ENCODE measurements around the gene ANAPC15. TPM values are rescaled to one million over a fixed set of nuclear protein-coding genes. Genes with fewer than 3 reads are reported as not detected.
A peak's percentile ranks its signal among the peaks of the same experiment; 100 is the strongest.

ANAPC15 gene
- total and polyA plus RNA-seq, 2 of the 13 experiments (the other 11 are each of a cell fraction or from before 2014, with no cell fraction given), result 18.8 to 25.7 TPM

- TF ChIP-seq TBX2 (CRISPR knock-in tag; IDR thresholded peaks at IDR 0.05; ENCODE audit: borderline replicate concordance), result peak; percentile 26; the same call in 1 of the 2 replicates
- TF ChIP-seq NFYC (CRISPR knock-in tag; IDR thresholded peaks at IDR 0.05), result peak; percentile 89
- no peak; the same call in 1 of the 2 replicates for TF ChIP-seq RAD21 (CRISPR knock-in tag; IDR thresholded peaks at IDR 0.05)
- TF ChIP-seq CREBL2 (CRISPR knock-in tag; IDR thresholded peaks at IDR 0.05; ENCODE audit: borderline replicate concordance), result no peak
- TF ChIP-seq HOXA3 (CRISPR knock-in tag; IDR thresholded peaks at IDR 0.05), result peak; percentile 82
- peak; percentile 70; the same call in 1 of the 2 replicates for TF ChIP-seq ZHX2 (IDR thresholded peaks at IDR 0.05; ENCODE audit: low read depth)
- 0 out of 2 replicates have a peak, but pooled peaks have one; percentile 25 for TF ChIP-seq ZHX2 (CRISPR knock-in tag; IDR thresholded peaks at IDR 0.05; ENCODE audit: borderline replicate concordance)
- TF ChIP-seq ISL2 (CRISPR knock-in tag; IDR thresholded peaks at IDR 0.05), result peak; percentile 64
- TF ChIP-seq FOXA1 (IDR thresholded peaks at IDR 0.05), result no peak
- peak; percentile 61 for TF ChIP-seq FOXA1 (CRISPR knock-in tag; IDR thresholded peaks at IDR 0.05)
- peak; percentile 96; the same call in 1 of the 2 replicates for TF ChIP-seq DMTF1 (CRISPR knock-in tag; IDR thresholded peaks at IDR 0.05)
- TF ChIP-seq THAP11 (CRISPR knock-in tag; IDR thresholded peaks at IDR 0.05), result peak; percentile 94
- no peak for TF ChIP-seq ZNF558 (CRISPR knock-in tag; IDR thresholded peaks at IDR 0.05; ENCODE audit: borderline replicate concordance)
- peak; percentile 46; the same call in 1 of the 2 replicates for TF ChIP-seq THAP9 (CRISPR knock-in tag; IDR thresholded peaks at IDR 0.05; ENCODE audit: borderline replicate concordance)
- peak; percentile 70 for TF ChIP-seq IRF9 (CRISPR knock-in tag; IDR thresholded peaks at IDR 0.05; ENCODE audit: borderline replicate concordance)
- TF ChIP-seq POLR2A (IDR thresholded peaks at IDR 0.05; ENCODE audit: insufficient read depth in 1 of 2, low read depth in 2 of 2, low read length in 2 of 2), result peak; percentile 88 to 98
- peak; percentile 58 for TF ChIP-seq ZNF350 (CRISPR knock-in tag; IDR thresholded peaks at IDR 0.05; ENCODE audit: borderline replicate concordance, low read depth)
These were observed at the start of gene ANAPC15 (continued) for GRCh38 chr11:72112143-72112977.
